ENCODE measurements around the gene CLDN2.
A peak's percentile ranks its signal among the peaks of the same experiment; 100 is the strongest.

CLDN2 gene

GRCh38 chrX:106951230-106951629 is 31.0 kb downstream of the CLDN2 start:
- H3K27ac ChIP-seq, result no peak overlapping the region
- no peak for TF ChIP-seq CTCF (conservative IDR thresholded peaks at IDR 0.05)

- no peak overlapping the region for H3K27ac ChIP-seq
- TF ChIP-seq CTCF (conservative IDR thresholded peaks at IDR 0.05), result no peak
Measured at GRCh38 chrX:106952089-106952488, 31.9 kb downstream of the CLDN2 start.

GRCh38 chrX:106952538-106952937 is 32.3 kb downstream of the CLDN2 start:
- no peak overlapping the region for H3K27ac ChIP-seq
- TF ChIP-seq CTCF (conservative IDR thresholded peaks at IDR 0.05), result no peak

GRCh38 chrX:106952988-106953387 is 32.8 kb downstream of the CLDN2 start:
- no peak overlapping the region for H3K27ac ChIP-seq
- TF ChIP-seq CTCF (conservative IDR thresholded peaks at IDR 0.05), result peak; percentile 51

GRCh38 chrX:106954041-106954440 is 33.8 kb downstream of the CLDN2 start:
- no peak overlapping the region for H3K27ac ChIP-seq
- no peak for TF ChIP-seq CTCF (conservative IDR thresholded peaks at IDR 0.05)

- H3K27ac ChIP-seq, result no peak overlapping the region
- no peak for TF ChIP-seq CTCF (conservative IDR thresholded peaks at IDR 0.05)
Measured at GRCh38 chrX:106955004-106955772, 35.0 kb downstream of the CLDN2 start.

DNA sequence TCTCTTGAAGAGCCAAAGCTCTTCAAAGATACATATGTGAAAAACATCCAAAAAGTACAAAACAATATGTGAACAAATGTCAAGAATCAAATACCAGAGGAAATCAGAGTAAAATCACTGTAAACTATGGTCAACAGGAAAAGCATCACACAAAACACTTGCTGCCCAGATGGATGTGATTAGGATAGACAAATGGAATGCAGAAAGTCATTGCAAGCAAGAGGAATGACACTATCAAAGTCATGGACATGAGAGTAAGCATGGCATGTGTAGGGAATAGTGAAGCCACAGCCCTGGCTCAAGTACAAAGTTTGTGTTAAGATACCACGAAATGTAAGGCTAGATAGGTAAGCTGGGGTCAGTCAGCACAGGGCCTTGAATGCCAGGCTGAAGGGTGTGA is 37.7 kb downstream of the CLDN2 start:
- no peak overlapping the region for H3K27ac ChIP-seq

More for the DNA sequence above, 37.7 kb downstream of the CLDN2 start:
- TF ChIP-seq CTCF (conservative IDR thresholded peaks at IDR 0.05), result no peak
